ENCODE measurements around the gene WFDC6. TPM values are rescaled to one million over a fixed set of nuclear protein-coding genes. Genes with fewer than 3 reads are reported as not detected.

The WFDC6 gene
- total and polyA plus RNA-seq, 12 donors: not detected

DNA sequence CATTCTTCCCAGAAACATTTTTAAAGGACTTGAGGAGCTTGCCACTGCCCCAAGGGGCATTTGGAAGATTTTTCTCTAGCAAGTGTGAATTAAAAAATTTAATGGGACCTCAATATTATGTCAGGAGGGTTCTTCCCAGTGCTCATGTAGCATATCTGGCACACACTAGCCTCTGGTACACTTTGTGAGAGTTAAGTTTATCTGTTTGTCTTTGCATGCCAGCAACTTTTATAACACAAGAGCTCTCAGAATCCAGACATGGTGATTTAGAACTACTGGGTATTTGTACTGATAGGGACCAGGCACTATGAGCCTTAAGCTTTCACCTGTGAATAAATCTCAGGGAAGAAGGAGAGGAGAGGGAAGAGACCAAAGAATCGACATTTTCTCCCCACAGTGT is 36.7 kb downstream of the WFDC6 start:
- intact Hi-C loops (cut with DNase I): no loop called here
- H3K27ac ChIP-seq: no peak overlapping the region
- peaks cover 0 to 4% (median 0%) of the 10 kb centered on the region in 9 donors for H3K4me1 ChIP-seq
- peaks cover 0 to 52% (median 36%) of the 10 kb centered on the region in 7 donors for H3K27me3 ChIP-seq
- no peak overlapping the region for H3K4me3 ChIP-seq
- 60 to 63% methylated on average over 1 of the region's 1 CpG for WGBS, 2 donors
- no peak for DNase-seq
- H3K9me3 ChIP-seq: no peaks in the 10 kb centered on the region
- TF ChIP-seq, protein P1, sequence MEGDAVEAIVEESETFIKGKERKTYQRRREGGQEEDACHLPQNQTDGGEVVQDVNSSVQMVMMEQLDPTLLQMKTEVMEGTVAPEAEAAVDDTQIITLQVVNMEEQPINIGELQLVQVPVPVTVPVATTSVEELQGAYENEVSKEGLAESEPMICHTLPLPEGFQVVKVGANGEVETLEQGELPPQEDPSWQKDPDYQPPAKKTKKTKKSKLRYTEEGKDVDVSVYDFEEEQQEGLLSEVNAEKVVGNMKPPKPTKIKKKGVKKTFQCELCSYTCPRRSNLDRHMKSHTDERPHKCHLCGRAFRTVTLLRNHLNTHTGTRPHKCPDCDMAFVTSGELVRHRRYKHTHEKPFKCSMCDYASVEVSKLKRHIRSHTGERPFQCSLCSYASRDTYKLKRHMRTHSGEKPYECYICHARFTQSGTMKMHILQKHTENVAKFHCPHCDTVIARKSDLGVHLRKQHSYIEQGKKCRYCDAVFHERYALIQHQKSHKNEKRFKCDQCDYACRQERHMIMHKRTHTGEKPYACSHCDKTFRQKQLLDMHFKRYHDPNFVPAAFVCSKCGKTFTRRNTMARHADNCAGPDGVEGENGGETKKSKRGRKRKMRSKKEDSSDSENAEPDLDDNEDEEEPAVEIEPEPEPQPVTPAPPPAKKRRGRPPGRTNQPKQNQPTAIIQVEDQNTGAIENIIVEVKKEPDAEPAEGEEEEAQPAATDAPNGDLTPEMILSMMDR (IDR thresholded peaks at IDR 0.05): no peak
- no peaks in the 10 kb centered on the region for H3K36me3 ChIP-seq
- ATAC-seq: no peak

DNA sequence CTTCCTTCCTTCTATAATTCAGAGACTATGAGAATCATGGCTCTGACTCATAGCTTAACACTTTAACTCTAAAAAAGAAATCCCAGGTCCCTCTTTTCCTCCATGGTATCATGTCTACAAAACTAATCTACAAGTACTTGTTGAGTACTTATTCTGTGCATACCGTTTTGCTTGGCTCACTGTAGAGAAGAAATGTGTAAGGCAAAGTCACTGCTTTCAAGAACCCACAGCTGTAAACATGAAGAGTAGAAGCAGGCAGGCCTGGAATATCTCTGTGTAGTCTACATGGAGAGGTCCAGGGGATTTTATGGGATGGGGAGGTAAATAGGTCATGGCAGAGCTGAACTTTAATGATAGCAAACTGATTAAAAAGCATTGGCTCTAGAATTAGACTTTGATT is 37.7 kb downstream of the WFDC6 start:
- ATAC-seq: no peak
- Histone ChIP-seq H3K27me3 (peaks cover 0 to 52% (median 36%) of the 10 kb centered on the region in 7 donors), H3K9me3 (no peaks in the 10 kb centered on the region), H3K27ac (no peak overlapping the region), H3K4me3 (no peak overlapping the region), H3K36me3 (no peaks in the 10 kb centered on the region), H3K4me1 (peaks cover 0 to 4% (median 0%) of the 10 kb centered on the region in 9 donors)
- 14 to 30% methylated on average over 1 of the region's 1 CpG for WGBS, 2 donors
- intact Hi-C loops (cut with DNase I): no loop called here
- TF ChIP-seq, protein P1 (IDR thresholded peaks at IDR 0.05): no peak
- no peak for DNase-seq

DNA sequence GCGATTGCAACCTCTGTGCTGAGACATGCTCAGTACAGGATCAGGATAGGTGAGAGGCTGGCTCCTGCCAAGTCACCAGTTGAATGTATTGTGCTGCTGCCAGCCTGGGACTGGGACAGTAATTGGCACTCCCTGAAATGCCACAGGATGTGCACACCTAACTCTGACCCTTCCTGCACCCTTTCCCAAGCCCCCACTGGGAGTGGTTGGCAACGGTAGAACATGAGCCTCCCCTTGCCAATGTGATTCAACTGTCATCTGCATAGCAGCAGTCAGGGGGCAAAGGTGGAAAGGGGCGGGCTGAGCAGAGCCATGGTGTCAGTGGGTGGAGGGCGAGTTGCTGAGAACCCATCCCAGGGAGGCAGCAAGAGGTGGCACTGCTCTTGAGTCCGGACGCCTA is 39.3 kb downstream of the WFDC6 start:
- Histone ChIP-seq H3K4me1 (peaks cover 0 to 4% (median 0%) of the 10 kb centered on the region in 9 donors), H3K9me3 (no peaks in the 10 kb centered on the region), H3K36me3 (no peaks in the 10 kb centered on the region), H3K27me3 (peaks cover 0 to 57% (median 33%) of the 10 kb centered on the region in 7 donors), H3K27ac (no peak overlapping the region), H3K4me3 (no peak overlapping the region)
- intact Hi-C loops (cut with DNase I): no loop called here
- WGBS, 2 donors: 71 to 72% methylated on average over 6 of the region's 6 CpGs
- ATAC-seq (no peak), DNase-seq (no peak)
- TF ChIP-seq, protein P1 (IDR thresholded peaks at IDR 0.05): no peak

DNA sequence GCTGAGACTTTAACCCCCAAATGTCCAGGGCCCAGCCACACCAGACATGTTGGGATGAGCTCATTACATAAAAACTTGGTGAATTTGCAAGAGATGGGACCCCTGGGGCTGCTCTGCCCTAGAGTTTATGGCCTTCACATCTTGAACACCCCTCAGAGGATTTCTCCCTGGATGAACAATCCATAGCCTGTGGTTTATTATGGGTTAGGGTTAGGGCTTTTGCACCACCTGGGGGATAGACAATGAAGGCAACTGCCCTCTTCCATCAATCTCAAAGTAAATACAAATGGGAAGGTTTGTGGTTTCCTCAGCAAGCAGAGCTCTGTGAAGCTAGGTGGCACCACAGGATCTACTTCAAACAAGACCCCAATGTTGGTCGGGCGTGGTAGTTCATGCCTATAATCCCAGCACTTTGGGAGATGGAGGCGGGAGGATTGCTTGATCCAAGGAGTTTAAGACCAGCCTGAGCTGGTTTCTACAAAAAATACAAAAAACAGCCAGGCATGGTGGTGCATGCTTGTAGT is 41.2 kb downstream of the WFDC6 start:
- ATAC-seq (no peak), DNase-seq (no peak)
- TF ChIP-seq, protein P1 (IDR thresholded peaks at IDR 0.05): no peak
- 81 to 84% methylated on average over 3 of the region's 3 CpGs for WGBS, 2 donors
- H3K36me3 ChIP-seq: no peaks in the 10 kb centered on the region
- H3K9me3 ChIP-seq: no peaks in the 10 kb centered on the region
- H3K4me1 ChIP-seq: peaks cover 0 to 4% (median 0%) of the 10 kb centered on the region in 9 donors
- no peak overlapping the region for H3K27ac ChIP-seq
- peaks cover 0 to 46% (median 28%) of the 10 kb centered on the region in 7 donors for H3K27me3 ChIP-seq
- H3K4me3 ChIP-seq: no peak overlapping the region
- intact Hi-C loops (cut with DNase I): no loop called here
